Natural killer cell (primary cell): ENCODE measurements around the gene ANAPC7. TPM values are rescaled to one million over a fixed set of nuclear protein-coding genes. Genes with fewer than 3 reads are reported as not detected.
A peak's percentile ranks its signal among the peaks of the same experiment; 100 is the strongest.
"Not testable (repeated sequence)": the region's sequence is repeated elsewhere in the genome, so short reads cannot be mapped to it uniquely, and the experiment has no call there.

Source experiments
- ATAC-seq, 3 donors: fragments of 150-1000 bp in 2 of 3; fragments of 200-7000 bp in 1 of 3; cut with Tn5 transposase; 1 replicate in 1 of 3; 2 replicates in 2 of 3; pipeline ENCODE4 v1.10.0; 2021; ENCODE audit warnings: mild to moderate bottlenecking in 2 of 3, moderate library complexity in 2 of 3
- DNase-seq, 2 donors: peaks; one replicate each; pipeline versions ENCODE4 v3.0.0 to v3.0.0-alpha.2; 2013 to 2021; ENCODE audit warnings: mixed read lengths in 1 of 2
- H3K27ac ChIP-seq: one replicate; pipeline ENCODE4 v1.5.1; 2013; ENCODE audit warnings: mild to moderate bottlenecking, low read length
- H3K27me3 ChIP-seq: one replicate; pipeline ENCODE4 v1.6.1; 2013; ENCODE audit warnings: low read length; ENCODE audit not compliant: control insufficient read depth, insufficient read depth
- H3K36me3 ChIP-seq: one replicate; pipeline ENCODE4 v1.6.1; 2013; ENCODE audit warnings: low read length; ENCODE audit not compliant: control insufficient read depth, insufficient read depth
- H3K4me1 ChIP-seq: one replicate; pipeline ENCODE4 v1.6.1; 2013; ENCODE audit warnings: low read length; ENCODE audit not compliant: control insufficient read depth, insufficient read depth
- H3K4me3 ChIP-seq: one replicate; pipeline ENCODE4 v1.5.1; 2013; ENCODE audit warnings: low read length
- H3K9me3 ChIP-seq: one replicate; pipeline ENCODE4 v1.6.1; 2013; ENCODE audit warnings: low read length; ENCODE audit not compliant: control insufficient read depth, insufficient read depth
- H3K27ac Mint-ChIP-seq, 2 donors: one replicate each; pipeline ENCODE4 v1.8.0; 2022; ENCODE audit warnings: mild to moderate bottlenecking in 2 of 2, mixed read lengths in 2 of 2, moderate library complexity in 1 of 2
- H3K27me3 Mint-ChIP-seq, 2 donors: one replicate each; pipeline ENCODE4 v1.8.0; 2022; ENCODE audit warnings: low read depth in 2 of 2, mixed read lengths in 2 of 2
- H3K36me3 Mint-ChIP-seq: one replicate; pipeline ENCODE4 v1.8.0; 2022; ENCODE audit warnings: mixed read lengths
- H3K4me1 Mint-ChIP-seq, 2 donors: one replicate each; pipeline ENCODE4 v1.8.0; 2022; ENCODE audit warnings: mixed read lengths in 2 of 2
- H3K4me3 Mint-ChIP-seq: one replicate; pipeline ENCODE4 v1.8.0; 2022; ENCODE audit warnings: mild to moderate bottlenecking, moderate library complexity, mixed read lengths
- H3K9me3 Mint-ChIP-seq, 2 donors: one replicate each; pipeline ENCODE4 v1.8.0; 2022; ENCODE audit warnings: mixed read lengths in 2 of 2
- CTCF ChIP-seq: fragments of 200-600 bp; IDR thresholded peaks from one replicate; pipeline ENCODE4 v1.8.0; 2022; ENCODE audit warnings: antibody characterized with exemption
- WGBS: methylation state at CpG from one replicate; pipeline ENCODE4 v1.1.7; 2013; ENCODE audit warnings: missing lambda C conversion rate; ENCODE audit not compliant: insufficient coverage; 5-methylcytosine and 5-hydroxymethylcytosine counted together
- intact Hi-C: fragments of 100-400 bp; cut with micrococcal nuclease; formaldehyde crosslinking; loops from one replicate; pipeline ENCODE4 v1.14.2; 2022
- total RNA-seq, 4 donors: library from RNA; stranded (reverse); fragments of 120-200 nt in 1 of 4; gene quantifications; one replicate each; pipeline versions ENCODE4 v1.2.3 to v1.2.4, GENCODE V29; 2013 to 2022

ANAPC7 gene
- total RNA-seq, 3 donors from 2014 or later (not counting 1 experiment from before 2014, with no cell fraction given): 46.5 to 77.0 (median 50.4) TPM

- ATAC-seq (no peak), DNase-seq (no peak)
- Histone ChIP-seq H3K36me3 (no peaks in the 10 kb centered on the region), H3K4me3 (no peak overlapping the region), H3K27ac (no peak overlapping the region), H3K9me3 (no peaks in the 10 kb centered on the region), H3K4me1 (no peaks in the 10 kb centered on the region), H3K27me3 (no peaks in the 10 kb centered on the region)
- Mint-ChIP-seq H3K4me3 (no peak overlapping the region), H3K36me3 (no peaks in the 10 kb centered on the region), H3K9me3 (no peaks in the 10 kb centered on the region), H3K27ac (no peak overlapping the region), H3K27me3 (no peaks in the 10 kb centered on the region), H3K4me1 (no peaks in the 10 kb centered on the region)
- WGBS: no CpG with 5 or more reads among the region's 1 CpG
- TF ChIP-seq CTCF: no peak
- intact Hi-C loops: no loop called here
These were observed 42.3 kb downstream of the ANAPC7 start for GRCh38 chr12:110361216-110361615.

GRCh38 chr12:110358384-110359097 lies 45.0 kb downstream of the ANAPC7 start:
- WGBS: 95% methylated on average over 7 of the region's 8 CpGs

DNA sequence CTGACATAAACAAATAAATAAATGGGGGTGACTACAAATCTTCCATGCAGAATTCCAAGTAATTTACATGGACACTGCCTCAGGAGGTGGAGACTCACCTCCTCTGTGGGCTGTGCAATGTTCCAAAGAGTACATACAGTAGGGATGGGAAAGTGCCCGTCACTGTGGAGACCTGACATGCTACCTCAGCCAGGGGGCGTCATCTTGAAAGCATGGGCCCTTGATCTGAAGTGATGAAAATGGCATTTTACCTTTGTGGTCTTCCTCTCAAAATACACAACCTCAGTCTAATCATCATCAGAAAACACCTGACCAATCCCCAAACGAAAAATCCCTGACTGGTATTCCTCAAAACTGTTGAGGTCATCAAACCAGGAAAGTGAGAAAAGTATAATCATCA lies 48.4 kb downstream of the ANAPC7 start:
- H3K27me3 ChIP-seq: no peaks in the 10 kb centered on the region
- WGBS: 11% methylated on average over 2 of the region's 3 CpGs
- H3K4me1 ChIP-seq: peaks cover under 1% of the 10 kb centered on the region
- Mint-ChIP-seq H3K9me3 (no peaks in the 10 kb centered on the region), H3K4me1 (peaks cover 17 to 19% of the 10 kb centered on the region in 2 donors), H3K27me3 (peaks cover 0 to 3% of the 10 kb centered on the region in 2 donors), H3K27ac (no peak overlapping the region), H3K36me3 (no peaks in the 10 kb centered on the region), H3K4me3 (no peak overlapping the region)
- DNase-seq (peak in 1 of 2 donors; percentile 61), ATAC-seq (peak in 2 of 3 donors; percentile 34 to 62)
- no peaks in the 10 kb centered on the region for H3K36me3 ChIP-seq
- intact Hi-C loops: loop anchor here (1.0 to 10.0 kb wide), 2 partner anchors 76 to 530 kb away; no protein-coding TSS in a partner anchor
- H3K9me3 ChIP-seq: no peaks in the 10 kb centered on the region
- no peak overlapping the region for H3K27ac ChIP-seq
- peak; percentile 29 for TF ChIP-seq CTCF
- no peak overlapping the region for H3K4me3 ChIP-seq

More at GRCh38 chr12:110358384-110359097, 45.0 kb downstream of the ANAPC7 start:
- H3K4me1 Mint-ChIP-seq: peaks cover 12 to 14% of the 10 kb centered on the region in 2 donors
- not testable (repeated sequence) for H3K27me3 ChIP-seq, H3K4me1 ChIP-seq, H3K36me3 Mint-ChIP-seq, H3K36me3 ChIP-seq, H3K27ac ChIP-seq, DNase-seq, H3K9me3 Mint-ChIP-seq, H3K27ac Mint-ChIP-seq, H3K9me3 ChIP-seq, H3K4me3 ChIP-seq, H3K27me3 Mint-ChIP-seq, H3K4me3 Mint-ChIP-seq, ATAC-seq
- intact Hi-C loops: loop anchor here (10.0 kb wide), 1 partner anchor 526 kb away; no protein-coding TSS in a partner anchor

GRCh38 chr12:110354172-110354780 lies 49.2 kb downstream of the ANAPC7 start:
- intact Hi-C loops: loop anchor here (10.0 kb wide), 1 partner anchor 531 kb away; no protein-coding TSS in a partner anchor
- Mint-ChIP-seq H3K9me3 (no peaks in the 10 kb centered on the region), H3K4me1 (peaks cover 25 to 27% of the 10 kb centered on the region in 2 donors), H3K27ac (no peak overlapping the region), H3K27me3 (peaks cover 0 to 3% of the 10 kb centered on the region in 2 donors), H3K4me3 (no peak overlapping the region), H3K36me3 (no peaks in the 10 kb centered on the region)
- Histone ChIP-seq H3K4me3 (no peak overlapping the region), H3K9me3 (no peaks in the 10 kb centered on the region), H3K27ac (no peak overlapping the region), H3K27me3 (no peaks in the 10 kb centered on the region), H3K36me3 (no peaks in the 10 kb centered on the region), H3K4me1 (peaks cover 8% of the 10 kb centered on the region)
- no peak for TF ChIP-seq CTCF
- no peak for DNase-seq
- ATAC-seq: no peak
- WGBS: 16% methylated on average over 7 of the region's 7 CpGs
